Lung microvascular endothelial cell (primary cell): Measurements from ENCODE around the gene RAB44. TPM values are rescaled to one million over a fixed set of nuclear protein-coding genes. Genes with fewer than 3 reads are reported as not detected.

Source experiments
- DNase-seq, 2 donors: peaks; one replicate each; pipeline versions ENCODE4 v3.0.0 to v3.0.0-alpha.2; 2010; ENCODE audit warnings: low read depth in 2 of 2
- total RNA-seq: library from RNA; depleted of rRNA; stranded (reverse); fragments of >200 nt; gene quantifications from 2 replicates; pipeline ENCODE4 v1.2.1, GENCODE V29; 2014

Gene RAB44
- total RNA-seq, 1 donor from 2014 or later = not detected

GRCh38 chr6:36729161-36729524, 31.5 kb downstream of the RAB44 start:
- DNase-seq = peak in 1 of 2 donors; percentile 18

DNA sequence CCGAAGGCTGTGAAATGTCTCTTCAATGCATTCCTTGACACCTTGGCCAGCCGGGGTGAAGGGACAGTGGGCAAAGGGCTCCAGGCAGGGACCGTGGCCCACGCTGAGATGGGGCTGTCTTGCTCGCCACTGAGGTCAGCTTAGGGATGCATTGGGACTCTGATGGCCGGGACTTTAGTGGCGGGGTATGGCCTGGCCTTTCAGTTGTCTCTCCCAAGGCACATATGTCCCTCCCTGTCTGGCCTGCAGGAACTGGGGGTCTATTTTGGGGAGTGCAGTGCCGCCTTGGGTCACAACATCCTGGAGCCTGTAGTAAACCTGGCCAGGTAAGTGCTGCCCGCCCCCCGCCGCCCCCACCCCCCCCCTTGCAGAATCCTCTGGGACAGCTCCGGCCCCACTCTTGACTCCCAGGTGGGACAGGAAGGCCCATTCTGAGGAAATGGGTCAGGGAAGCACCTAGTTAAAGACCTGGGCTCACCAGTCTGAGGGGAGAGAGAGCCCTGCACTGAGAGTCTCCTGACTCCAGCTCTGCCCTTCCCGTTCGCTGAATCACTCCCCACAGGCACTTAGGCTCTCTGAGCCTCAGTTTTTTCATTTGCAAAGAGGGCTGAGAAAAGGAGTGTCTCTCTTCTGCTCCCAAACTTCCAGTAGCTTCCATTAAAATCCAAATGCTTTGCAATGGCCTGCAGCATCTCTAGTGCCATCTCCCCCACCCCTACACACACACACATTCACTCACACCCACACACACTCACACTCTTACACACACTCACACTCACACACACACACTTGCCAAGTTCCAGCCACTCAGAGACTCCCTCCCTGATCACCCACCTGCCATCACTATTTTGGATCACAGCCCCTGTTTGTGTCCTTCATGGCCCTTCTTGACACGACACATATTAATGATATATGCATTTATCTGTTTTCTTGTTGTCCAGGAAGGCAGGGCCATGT, 33.1 kb downstream of the RAB44 start:
- no peak for DNase-seq

DNA sequence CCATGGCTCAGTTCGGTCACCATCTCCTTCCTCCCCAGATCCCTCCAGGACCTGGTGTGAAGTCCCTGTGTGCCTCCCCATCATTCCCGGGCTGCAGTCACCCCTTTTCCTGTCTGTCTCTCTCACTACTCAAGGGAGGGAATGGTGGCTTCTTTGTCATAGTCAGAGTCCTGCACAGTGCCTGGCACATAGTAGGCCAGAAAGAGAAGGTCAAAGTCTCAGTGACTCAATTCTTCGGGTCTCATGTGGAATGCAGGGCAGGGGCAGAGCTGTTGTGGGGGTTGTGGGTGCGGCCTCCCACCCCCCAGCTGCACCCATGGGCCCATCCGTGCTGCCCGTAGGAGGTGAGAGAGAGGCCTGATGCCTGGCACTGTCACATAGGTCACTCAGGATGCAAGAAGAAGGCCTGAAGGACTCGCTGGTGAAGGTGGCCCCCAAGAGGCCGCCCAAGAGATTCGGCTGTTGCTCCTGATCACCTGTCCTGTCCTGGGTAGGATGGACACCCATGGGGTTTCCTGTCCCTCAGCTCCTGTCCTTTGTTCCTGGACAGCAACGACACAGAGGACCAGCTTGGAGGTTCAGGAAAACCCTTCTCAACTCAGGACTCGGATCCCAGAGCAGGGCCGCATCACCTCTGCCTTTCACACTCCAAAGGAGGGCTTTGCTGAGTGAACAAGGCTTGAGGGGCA, 34.1 kb downstream of the RAB44 start:
- no peak for DNase-seq

- DNase-seq = no peak
Observed at GRCh38 chr6:36733300-36733699, 35.7 kb downstream of the RAB44 start.

DNA sequence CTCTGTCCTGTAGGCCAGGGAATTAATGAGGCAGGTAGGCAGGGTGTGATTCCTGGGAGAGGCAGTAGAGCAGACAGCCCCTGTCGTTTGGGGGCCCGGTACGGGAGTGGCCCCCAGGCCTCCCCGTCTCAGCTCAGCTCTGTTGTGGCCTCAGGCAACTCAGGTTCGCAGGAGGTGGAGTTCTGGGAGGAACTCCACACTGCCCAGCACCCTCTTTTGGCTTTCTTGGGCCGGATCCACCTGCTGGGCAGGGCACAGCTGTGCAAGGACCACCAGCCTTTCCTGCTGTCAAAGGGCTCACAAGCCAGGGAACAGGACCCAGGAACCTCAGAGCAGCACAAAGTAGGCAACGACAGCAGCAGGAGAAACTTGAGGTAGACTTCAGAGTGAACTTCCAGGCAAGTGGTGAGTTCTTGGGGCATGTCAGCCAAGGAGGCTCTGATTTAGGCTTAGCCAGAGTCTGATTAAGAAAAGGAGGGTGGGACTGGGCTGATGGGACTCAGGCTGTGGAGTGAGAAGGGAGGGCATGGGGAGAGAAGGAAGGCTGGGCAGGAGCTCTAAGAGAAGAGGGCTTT, 36.9 kb downstream of the RAB44 start:
- no peak for DNase-seq

GRCh38 chr6:36735110-36736071, 37.8 kb downstream of the RAB44 start:
- peak; percentile 65 to 76 for DNase-seq

DNA sequence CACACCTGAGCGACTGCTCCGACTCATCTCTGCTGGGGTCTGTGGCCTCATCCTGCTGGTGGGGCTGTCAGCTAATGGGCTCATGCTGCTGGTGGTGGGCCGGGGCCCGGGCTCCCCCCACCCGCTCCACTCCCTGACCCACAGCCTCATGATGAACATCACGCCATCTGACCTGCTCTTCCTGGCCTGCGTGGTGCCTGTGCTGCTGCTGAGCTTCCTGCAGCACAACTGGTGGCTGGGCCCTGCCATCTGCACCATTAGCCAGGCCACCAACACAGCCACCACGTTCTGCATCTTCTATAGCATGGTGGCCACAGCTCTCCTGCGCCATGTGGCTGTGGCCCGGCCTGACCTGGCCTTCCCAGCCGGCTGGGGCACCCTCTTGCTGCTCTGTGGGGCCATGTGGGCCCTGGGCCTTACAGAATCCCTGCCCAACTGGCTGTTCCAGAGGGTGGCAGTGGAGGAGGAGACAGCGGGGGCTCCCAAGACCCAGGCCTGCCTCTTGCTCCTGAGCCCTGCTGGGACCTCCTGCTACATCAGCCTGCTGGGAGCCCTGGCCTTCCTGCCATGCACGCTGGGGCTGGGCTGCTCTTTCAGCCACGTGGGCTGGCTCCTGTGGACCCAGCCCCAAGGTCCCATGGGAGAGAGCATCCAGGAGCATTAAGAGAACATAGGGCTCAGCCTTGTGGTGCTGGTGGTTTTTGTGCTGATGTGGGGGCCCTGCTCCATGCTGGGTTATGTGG, 39.6 kb downstream of the RAB44 start:
- DNase-seq = no peak

- DNase-seq = no peak
Observed at GRCh38 chr6:36738108-36738507, 40.5 kb downstream of the RAB44 start.

GRCh38 chr6:36739947-36740817, 42.6 kb downstream of the RAB44 start:
- peak; percentile 82 to 88 for DNase-seq

- DNase-seq = no peak
Observed at GRCh38 chr6:36740818-36741179, 43.2 kb downstream of the RAB44 start.

- no peak for DNase-seq
Observed at GRCh38 chr6:36742146-36742545, 44.5 kb downstream of the RAB44 start.

GRCh38 chr6:36743032-36743431, 45.4 kb downstream of the RAB44 start:
- no peak for DNase-seq

DNA sequence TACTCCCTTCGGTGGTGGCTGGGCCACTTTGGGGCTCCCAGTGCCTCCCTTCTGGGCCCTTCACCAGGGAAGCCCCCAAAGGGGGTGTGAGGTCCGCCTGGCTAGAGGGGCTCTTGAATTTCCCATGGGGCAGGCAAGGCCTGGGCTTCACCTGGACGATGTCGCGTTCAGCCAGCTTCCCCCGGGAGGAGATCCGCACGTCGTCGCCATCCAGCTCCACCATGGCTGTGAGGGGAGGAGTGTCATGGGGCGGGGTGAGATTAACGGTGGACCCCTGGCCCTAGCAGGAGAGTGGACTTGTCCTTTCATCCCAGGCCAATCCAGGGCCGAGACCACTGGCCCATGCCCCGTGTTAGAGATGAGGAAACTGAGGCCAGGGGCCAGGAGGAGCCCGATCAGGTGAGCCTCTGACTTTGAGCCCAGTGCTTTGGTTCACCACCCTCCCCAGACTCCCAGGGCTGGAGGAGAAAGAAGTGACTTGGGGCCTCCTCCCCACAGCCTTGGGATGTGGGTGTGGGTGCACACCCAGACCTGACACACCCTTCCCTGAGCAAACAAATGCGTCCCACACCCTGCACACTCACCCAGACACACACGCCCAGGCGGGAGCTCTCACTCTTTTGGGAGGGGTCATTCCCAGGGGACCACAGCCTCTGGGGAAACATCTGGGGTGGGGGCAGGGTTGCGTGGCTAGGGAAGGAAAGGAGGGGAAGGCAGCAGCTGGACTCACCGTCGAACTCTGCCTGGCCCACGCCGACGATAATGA, 46.1 kb downstream of the RAB44 start:
- no peak for DNase-seq

DNA sequence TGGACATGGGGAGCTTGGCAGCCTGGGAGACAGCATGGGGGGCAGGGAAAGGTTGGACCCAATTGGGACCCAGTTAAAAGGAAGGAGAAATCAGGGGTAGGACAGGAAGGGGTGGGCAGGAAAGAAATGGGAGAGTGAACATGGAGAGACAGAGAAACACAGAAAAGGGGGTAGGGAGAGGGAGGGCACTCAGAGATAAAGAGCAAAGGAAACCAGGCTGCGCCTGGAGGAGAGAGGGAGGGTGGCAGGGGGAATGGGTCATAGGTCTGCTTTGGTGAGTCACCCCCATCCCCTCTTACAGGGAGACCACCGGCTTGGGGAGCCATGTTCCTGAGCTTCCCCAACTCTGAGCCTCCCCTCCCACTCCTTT, 46.7 kb downstream of the RAB44 start:
- DNase-seq = no peak

- no peak for DNase-seq
Observed at GRCh38 chr6:36745283-36745682, 47.7 kb downstream of the RAB44 start.

DNA sequence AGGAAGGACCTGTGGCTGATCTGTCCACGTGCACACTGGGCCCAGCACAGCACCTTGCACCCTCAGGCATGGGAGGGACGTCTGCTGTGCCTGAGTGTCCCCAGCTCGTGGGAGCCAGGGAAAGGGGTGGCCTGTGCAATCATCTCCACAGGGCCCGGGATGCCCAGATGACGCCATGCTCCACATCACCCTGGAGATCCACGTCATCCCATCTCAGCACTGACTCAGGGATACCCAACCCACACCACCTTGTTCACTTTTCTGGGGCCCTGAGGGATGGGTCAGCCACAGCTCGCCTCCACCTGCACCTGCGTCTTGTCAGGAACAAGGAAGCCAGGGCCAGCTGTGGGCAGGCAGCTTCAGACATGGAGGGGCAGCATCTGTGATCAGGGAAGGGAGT, 48.2 kb downstream of the RAB44 start:
- no peak for DNase-seq

DNA sequence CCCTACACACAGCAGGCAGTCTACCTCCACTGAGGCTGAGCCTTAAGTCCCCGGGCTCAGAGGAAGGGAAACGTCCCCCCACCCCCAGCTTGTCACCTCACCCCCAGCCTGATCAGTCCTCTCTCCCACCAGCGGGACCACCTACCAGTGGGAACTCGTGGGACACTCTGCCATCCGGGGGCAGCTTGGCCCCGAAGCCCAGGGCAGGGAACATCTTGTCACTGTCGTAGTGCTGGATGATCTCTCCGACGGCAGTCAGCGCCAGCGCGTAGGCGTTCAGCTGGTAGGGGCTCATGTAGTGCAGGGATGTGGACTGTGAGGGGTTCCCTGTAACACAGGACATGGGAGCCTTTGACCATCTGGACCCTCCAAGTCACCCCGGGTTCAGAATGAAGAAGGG, 48.6 kb downstream of the RAB44 start:
- DNase-seq = no peak

- no peak for DNase-seq
Observed at GRCh38 chr6:36749829-36750489, 52.3 kb downstream of the RAB44 start.
